SW 1271 (cell line): ENCODE measurements around the gene ZNF688.
A peak's percentile ranks its signal among the peaks of the same experiment; 100 is the strongest.
"Not testable (repeated sequence)": the region's sequence is repeated elsewhere in the genome, so short reads cannot be mapped to it uniquely, and the experiment has no call there.

ENCODE experiments used
- DNase-seq, 2 experiments: peaks; one replicate each; lab custom pipeline; 2025; lab: John Stamatoyannopoulos, UW

ZNF688 gene

GRCh38 chr16:30533748-30534367 lies 37.7 kb downstream of the ZNF688 start:
- no peak for DNase-seq

GRCh38 chr16:30533146-30533522 lies 38.4 kb downstream of the ZNF688 start:
- DNase-seq: no peak

GRCh38 chr16:30532285-30533145 lies 39.0 kb downstream of the ZNF688 start:
- DNase-seq: no peak

GRCh38 chr16:30530163-30531037 lies 41.1 kb downstream of the ZNF688 start:
- no peak for DNase-seq

- no peak for DNase-seq
These were observed 42.6 kb downstream of the ZNF688 start for GRCh38 chr16:30528799-30529457.

- no peak for DNase-seq
These were observed 43.8 kb downstream of the ZNF688 start for GRCh38 chr16:30527635-30528178.

GRCh38 chr16:30526823-30527634 lies 44.5 kb downstream of the ZNF688 start:
- DNase-seq: peak; percentile 95

- DNase-seq: peak in 1 of 2 experiments; percentile 54
These were observed 45.2 kb downstream of the ZNF688 start, which contains the start of gene ZNF768 for GRCh38 chr16:30526137-30526822. TSS of gene ZNF768 (minus strand) at chr16:30526566. CDS start at chr16:30526413, 153 bp downstream.

GRCh38 chr16:30525844-30526136 lies 45.7 kb downstream of the ZNF688 start:
- no peak for DNase-seq

- DNase-seq: no peak
These were observed 46.6 kb downstream of the ZNF688 start for GRCh38 chr16:30524575-30525568.

GRCh38 chr16:30523768-30524574 lies 47.5 kb downstream of the ZNF688 start:
- DNase-seq: no peak

- DNase-seq: not testable (repeated sequence)
These were observed 48.6 kb downstream of the ZNF688 start for GRCh38 chr16:30522702-30523463.

GRCh38 chr16:30521873-30522641 lies 49.5 kb downstream of the ZNF688 start:
- no peak for DNase-seq

GRCh38 chr16:30521476-30521872 lies 50.0 kb downstream of the ZNF688 start:
- DNase-seq: no peak
